ENCODE results near the gene ADAMTS17. TPM values are rescaled to one million over a fixed set of nuclear protein-coding genes. Genes with fewer than 3 reads are reported as not detected.

The ADAMTS17 gene
- total RNA-seq, 1 donor from 2014 or later = under 0.01 TPM

- DNase-seq (ENCODE audit: low read depth in 2 of 2) = no peak
These were observed 142.0 kb downstream of the ADAMTS17 start for GRCh38 chr15:100199711-100200286.

- no peak for DNase-seq (ENCODE audit: low read depth in 2 of 2)
These were observed 143.3 kb downstream of the ADAMTS17 start for GRCh38 chr15:100198442-100198841.

- no peak for DNase-seq (ENCODE audit: low read depth in 2 of 2)
These were observed 145.3 kb downstream of the ADAMTS17 start for GRCh38 chr15:100196326-100197058.

- no peak for DNase-seq (ENCODE audit: low read depth in 2 of 2)
These were observed 146.8 kb downstream of the ADAMTS17 start for GRCh38 chr15:100194996-100195395.

GRCh38 chr15:100193277-100193860, 148.4 kb downstream of the ADAMTS17 start:
- DNase-seq (ENCODE audit: low read depth in 2 of 2) = no peak

GRCh38 chr15:100192097-100193080, 149.4 kb downstream of the ADAMTS17 start:
- DNase-seq (ENCODE audit: low read depth in 2 of 2) = no peak

- DNase-seq (ENCODE audit: low read depth in 2 of 2) = no peak
These were observed 150.6 kb downstream of the ADAMTS17 start for GRCh38 chr15:100191161-100191560.

GRCh38 chr15:100190675-100191074, 151.1 kb downstream of the ADAMTS17 start:
- no peak for DNase-seq (ENCODE audit: low read depth in 2 of 2)

- no peak for DNase-seq (ENCODE audit: low read depth in 2 of 2)
These were observed 151.9 kb downstream of the ADAMTS17 start for GRCh38 chr15:100189849-100190248.

GRCh38 chr15:100189319-100189718, 152.5 kb downstream of the ADAMTS17 start:
- no peak for DNase-seq (ENCODE audit: low read depth in 2 of 2)

GRCh38 chr15:100187677-100188076, 154.1 kb downstream of the ADAMTS17 start:
- DNase-seq (ENCODE audit: low read depth in 2 of 2) = no peak

- no peak for DNase-seq (ENCODE audit: low read depth in 2 of 2)
These were observed 154.8 kb downstream of the ADAMTS17 start for GRCh38 chr15:100186960-100187359.

GRCh38 chr15:100186366-100186765, 155.4 kb downstream of the ADAMTS17 start:
- DNase-seq (ENCODE audit: low read depth in 2 of 2) = no peak

GRCh38 chr15:100183921-100184495, 157.8 kb downstream of the ADAMTS17 start:
- no peak for DNase-seq (ENCODE audit: low read depth in 2 of 2)

- no peak for DNase-seq (ENCODE audit: low read depth in 2 of 2)
These were observed 160.9 kb downstream of the ADAMTS17 start for GRCh38 chr15:100180921-100181320.

- no peak for DNase-seq (ENCODE audit: low read depth in 2 of 2)
These were observed 166.2 kb downstream of the ADAMTS17 start for GRCh38 chr15:100175406-100176114.

GRCh38 chr15:100174904-100175275, 166.9 kb downstream of the ADAMTS17 start:
- no peak for DNase-seq (ENCODE audit: low read depth in 2 of 2)

- DNase-seq (ENCODE audit: low read depth in 2 of 2) = no peak
These were observed 167.4 kb downstream of the ADAMTS17 start for GRCh38 chr15:100174159-100174903.

- DNase-seq (ENCODE audit: low read depth in 2 of 2) = no peak
These were observed 169.3 kb downstream of the ADAMTS17 start for GRCh38 chr15:100172356-100173024.
